Measurements from ENCODE around the gene PTH1R.
"Not testable (repeated sequence)": the region's sequence is repeated elsewhere in the genome, so short reads cannot be mapped to it uniquely, and the experiment has no call there.

The PTH1R gene

DNA sequence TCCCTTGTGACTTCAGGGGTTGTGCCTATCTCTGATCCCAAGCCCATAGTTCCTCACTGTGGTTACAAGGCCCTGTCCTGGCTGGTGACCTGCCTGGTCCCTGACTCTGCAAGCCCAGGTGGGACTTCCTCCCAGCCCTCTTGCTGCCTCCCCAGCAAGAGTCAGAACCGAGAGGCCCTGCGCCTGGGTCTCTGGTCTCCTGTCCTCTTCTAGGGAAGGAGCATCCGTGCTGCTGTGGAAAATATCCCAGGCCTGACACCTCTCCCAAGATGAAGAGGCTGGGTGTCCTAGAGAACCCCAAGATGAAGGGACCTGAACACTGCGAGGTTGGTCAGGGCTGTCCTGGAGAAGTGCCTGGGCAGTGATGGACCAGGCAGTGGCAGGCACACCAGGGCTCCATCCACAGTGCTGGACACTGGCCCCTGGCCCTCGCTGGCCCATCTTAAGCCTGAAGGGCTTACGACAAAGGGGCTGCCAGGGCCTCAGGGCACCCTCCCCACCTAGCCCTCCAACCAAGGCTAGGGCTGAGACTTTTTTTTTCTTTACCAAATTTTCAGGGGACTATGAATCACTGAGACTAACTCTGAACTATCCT, 32.7 kb downstream of the PTH1R start:
- TF ChIP-seq, protein P1, sequence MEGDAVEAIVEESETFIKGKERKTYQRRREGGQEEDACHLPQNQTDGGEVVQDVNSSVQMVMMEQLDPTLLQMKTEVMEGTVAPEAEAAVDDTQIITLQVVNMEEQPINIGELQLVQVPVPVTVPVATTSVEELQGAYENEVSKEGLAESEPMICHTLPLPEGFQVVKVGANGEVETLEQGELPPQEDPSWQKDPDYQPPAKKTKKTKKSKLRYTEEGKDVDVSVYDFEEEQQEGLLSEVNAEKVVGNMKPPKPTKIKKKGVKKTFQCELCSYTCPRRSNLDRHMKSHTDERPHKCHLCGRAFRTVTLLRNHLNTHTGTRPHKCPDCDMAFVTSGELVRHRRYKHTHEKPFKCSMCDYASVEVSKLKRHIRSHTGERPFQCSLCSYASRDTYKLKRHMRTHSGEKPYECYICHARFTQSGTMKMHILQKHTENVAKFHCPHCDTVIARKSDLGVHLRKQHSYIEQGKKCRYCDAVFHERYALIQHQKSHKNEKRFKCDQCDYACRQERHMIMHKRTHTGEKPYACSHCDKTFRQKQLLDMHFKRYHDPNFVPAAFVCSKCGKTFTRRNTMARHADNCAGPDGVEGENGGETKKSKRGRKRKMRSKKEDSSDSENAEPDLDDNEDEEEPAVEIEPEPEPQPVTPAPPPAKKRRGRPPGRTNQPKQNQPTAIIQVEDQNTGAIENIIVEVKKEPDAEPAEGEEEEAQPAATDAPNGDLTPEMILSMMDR (IDR thresholded peaks at IDR 0.05; ENCODE audit: low read depth, low read length), result no peak
- no peak overlapping the region for H3K4me3 ChIP-seq (replicated peaks in 1 of 2; ENCODE audit: low read depth in 2 of 2, low read length in 2 of 2)
- no peak for DNase-seq (ENCODE audit: low read depth in 2 of 2)

DNA sequence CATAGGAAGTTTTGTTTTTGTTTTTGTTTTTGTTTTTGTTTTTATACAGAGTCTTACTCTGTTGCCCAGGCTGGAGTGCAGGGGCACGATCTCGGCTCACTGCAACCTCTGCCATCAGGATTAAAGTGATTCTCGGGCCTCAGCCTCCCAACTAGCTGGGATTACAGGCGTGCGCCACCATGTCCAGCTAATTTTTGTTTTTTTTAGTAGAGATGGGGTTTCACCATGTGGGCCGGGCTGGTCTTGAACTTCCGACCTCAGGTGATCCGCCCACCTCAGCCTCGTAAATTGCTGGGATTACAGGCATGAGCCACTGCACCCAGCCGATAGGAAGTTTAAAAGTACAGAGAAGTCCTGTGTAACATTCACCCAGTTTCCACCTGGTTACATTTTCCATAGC, 33.4 kb downstream of the PTH1R start:
- not testable (repeated sequence) for DNase-seq (ENCODE audit: low read depth in 2 of 2); H3K4me3 ChIP-seq (replicated peaks in 1 of 2; ENCODE audit: low read depth in 2 of 2, low read length in 2 of 2)

DNA sequence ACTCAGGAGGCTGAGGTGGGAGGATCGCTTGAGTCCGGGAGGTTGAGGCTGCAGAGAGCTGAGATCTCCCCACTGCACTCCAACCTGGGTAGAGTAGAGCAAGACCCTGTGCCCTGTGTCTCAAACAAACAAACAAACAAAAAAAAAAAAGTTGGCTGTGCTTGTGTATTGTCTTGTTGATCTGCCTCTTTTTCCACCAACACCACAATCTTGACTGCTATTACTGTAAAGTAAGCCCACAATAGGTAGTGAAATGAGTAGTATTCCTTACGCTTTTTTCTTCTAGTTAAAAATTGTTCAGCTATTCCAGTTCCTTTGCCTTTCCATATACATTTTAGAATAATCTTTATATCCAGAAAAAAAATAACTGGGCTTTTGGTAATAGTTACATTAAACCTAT, 35.5 kb downstream of the PTH1R start:
- DNase-seq (ENCODE audit: low read depth in 2 of 2), result no peak
- H3K4me3 ChIP-seq (replicated peaks in 1 of 2; ENCODE audit: low read depth in 2 of 2, low read length in 2 of 2), result no peak overlapping the region
- TF ChIP-seq, protein P1 (IDR thresholded peaks at IDR 0.05; ENCODE audit: low read depth, low read length), result no peak

DNA sequence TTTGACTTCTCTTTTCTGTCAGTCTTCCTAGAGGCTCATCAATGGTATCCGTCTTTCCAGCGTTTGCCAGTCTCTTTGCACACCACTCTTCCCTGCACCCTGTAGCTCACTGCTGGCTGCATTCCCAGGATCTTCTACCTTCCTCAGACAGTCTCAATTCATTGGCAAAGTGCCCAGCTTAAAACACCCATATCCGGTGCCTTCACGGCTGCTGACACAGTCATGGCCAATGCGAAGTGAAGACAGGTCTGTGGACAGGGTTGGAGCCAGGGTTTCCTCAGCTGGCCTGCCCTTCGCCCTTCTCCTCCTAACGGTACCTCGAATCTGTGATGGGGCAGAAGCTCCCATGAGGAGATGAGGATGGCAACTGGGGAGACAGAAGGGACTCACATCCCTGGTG, 36.1 kb downstream of the PTH1R start:
- TF ChIP-seq, protein P1 (IDR thresholded peaks at IDR 0.05; ENCODE audit: low read depth, low read length), result no peak
- DNase-seq (ENCODE audit: low read depth in 2 of 2), result peak; percentile 80 to 86
- no peak overlapping the region for H3K4me3 ChIP-seq (replicated peaks in 1 of 2; ENCODE audit: low read depth in 2 of 2, low read length in 2 of 2)

DNA sequence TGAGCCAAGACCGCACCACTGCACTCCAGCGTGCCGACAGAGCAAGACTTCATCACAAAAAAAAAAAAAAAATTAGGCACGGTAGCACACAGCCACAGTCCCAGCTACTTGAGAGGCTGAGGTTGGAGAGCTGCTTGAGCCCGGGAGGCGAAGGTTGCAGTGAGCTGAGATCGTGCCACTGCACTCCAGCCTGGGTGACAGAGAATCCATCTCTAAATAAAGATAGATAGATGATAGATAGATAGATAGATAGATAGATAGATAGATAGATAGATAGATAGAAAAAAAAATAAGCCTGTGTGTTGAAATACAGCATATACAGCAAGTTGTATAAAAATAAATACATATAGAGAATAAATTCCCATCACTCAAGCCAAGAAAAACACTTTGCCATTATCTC, 37.3 kb downstream of the PTH1R start:
- DNase-seq (ENCODE audit: low read depth in 2 of 2), result no peak
- TF ChIP-seq, protein P1 (IDR thresholded peaks at IDR 0.05; ENCODE audit: low read depth, low read length), result no peak
- no peak overlapping the region for H3K4me3 ChIP-seq (replicated peaks in 1 of 2; ENCODE audit: low read depth in 2 of 2, low read length in 2 of 2)

DNA sequence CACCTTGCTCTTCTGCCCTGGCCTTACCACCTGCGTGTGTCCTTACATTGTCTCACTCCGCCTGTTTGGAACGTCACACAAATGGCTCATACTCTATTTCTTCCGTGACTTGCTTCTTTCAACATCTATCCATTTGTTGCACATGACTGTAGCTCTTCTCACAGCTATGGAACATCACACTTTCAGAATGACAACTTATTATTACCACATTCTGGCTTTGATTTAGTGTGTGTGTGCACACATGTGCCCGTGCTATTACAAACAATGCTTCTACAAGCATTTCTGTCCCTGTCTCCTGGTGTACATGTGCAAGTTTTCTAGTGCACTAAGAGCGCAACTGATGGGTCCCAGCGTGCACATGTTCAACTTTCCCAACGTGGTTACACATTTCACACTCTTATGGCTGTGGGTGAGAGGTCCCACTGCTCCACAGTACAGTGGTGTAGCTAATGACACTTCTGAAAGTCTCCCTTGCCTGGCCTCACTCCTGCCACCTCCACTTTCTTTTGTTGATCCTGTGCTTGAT, 37.8 kb downstream of the PTH1R start:
- H3K4me3 ChIP-seq (replicated peaks in 1 of 2; ENCODE audit: low read depth in 2 of 2, low read length in 2 of 2), result no peak overlapping the region
- no peak for DNase-seq (ENCODE audit: low read depth in 2 of 2)
- TF ChIP-seq, protein P1 (IDR thresholded peaks at IDR 0.05; ENCODE audit: low read depth, low read length), result no peak

DNA sequence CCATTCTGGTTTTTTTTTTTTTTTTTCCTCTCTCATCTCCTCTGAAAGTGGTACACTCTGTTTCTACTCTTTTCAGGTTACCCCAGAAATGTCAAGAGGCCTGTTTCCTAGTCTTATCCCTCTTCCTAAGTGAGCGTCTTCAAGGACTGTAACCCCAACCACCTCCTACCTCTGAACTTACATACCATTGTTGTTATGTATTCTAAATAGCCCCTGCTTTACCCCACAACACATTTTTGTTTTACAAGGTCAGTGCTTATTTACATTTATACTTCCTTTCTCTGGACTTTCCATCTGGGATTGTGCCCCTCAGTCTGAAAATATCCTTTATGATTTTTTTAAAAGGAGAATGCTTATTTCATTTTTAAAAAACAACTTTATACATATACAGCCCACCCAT, 38.8 kb downstream of the PTH1R start:
- TF ChIP-seq, protein P1 (IDR thresholded peaks at IDR 0.05; ENCODE audit: low read depth, low read length), result no peak
- H3K4me3 ChIP-seq (replicated peaks in 1 of 2; ENCODE audit: low read depth in 2 of 2, low read length in 2 of 2), result no peak overlapping the region
- no peak for DNase-seq (ENCODE audit: low read depth in 2 of 2)

All from cardiac fibroblast (primary cell).